Neutrophil (primary cell): ENCODE measurements around the gene UBE2R2.
"Not testable (repeated sequence)": the region's sequence is repeated elsewhere in the genome, so short reads cannot be mapped to it uniquely, and the experiment has no call there.

Experiments used
- H3K27ac ChIP-seq: fragments of 200-600 bp; sonication (generic); 2 replicates; pipeline ENCODE4 v1.5.1; 2016; ENCODE audit warnings: mild to moderate bottlenecking, moderate library complexity
- H3K27me3 ChIP-seq: fragments of 200-600 bp; sonication (generic); 2 replicates; pipeline ENCODE4 v1.6.0; 2016; ENCODE audit warnings: mild to moderate bottlenecking
- H3K36me3 ChIP-seq: fragments of 200-600 bp; sonication (generic); 2 replicates; pipeline ENCODE4 v1.5.1; 2017
- H3K4me1 ChIP-seq, 2 experiments: fragments of 200-600 bp in 1 of 2; sonication (generic) in 1 of 2; 1 replicate in 1 of 2; 2 replicates in 1 of 2; pipeline versions ENCODE4 v1.5.1 to v1.6.1; 2013 to 2016; ENCODE audit warnings: low read depth in 1 of 2, low read length in 1 of 2, mild to moderate bottlenecking in 1 of 2, moderate library complexity in 1 of 2; ENCODE audit not compliant: control insufficient read depth in 1 of 2, insufficient read depth in 1 of 2
- H3K4me3 ChIP-seq, 2 experiments: fragments of 200-600 bp in 1 of 2; sonication (generic) in 1 of 2; 1 replicate in 1 of 2; 2 replicates in 1 of 2; pipeline ENCODE4 v1.5.1; 2013 to 2016; ENCODE audit warnings: low read depth in 1 of 2, low read length in 1 of 2, mild to moderate bottlenecking in 1 of 2, moderate library complexity in 1 of 2
- H3K9me3 ChIP-seq: fragments of 200-600 bp; sonication (generic); 2 replicates; pipeline ENCODE4 v1.5.1; 2016
- TF ChIP-seq, protein P1 (sequence below): fragments of 200-600 bp; sonication (generic); IDR thresholded peaks from 2 replicates; pipeline ENCODE4 v1.5.1; 2016; ENCODE audit warnings: antibody characterized with exemption

The UBE2R2 gene

GRCh38 chr9:33787839-33788238, 29.1 kb upstream of the UBE2R2 start:
- TF ChIP-seq, protein P1, sequence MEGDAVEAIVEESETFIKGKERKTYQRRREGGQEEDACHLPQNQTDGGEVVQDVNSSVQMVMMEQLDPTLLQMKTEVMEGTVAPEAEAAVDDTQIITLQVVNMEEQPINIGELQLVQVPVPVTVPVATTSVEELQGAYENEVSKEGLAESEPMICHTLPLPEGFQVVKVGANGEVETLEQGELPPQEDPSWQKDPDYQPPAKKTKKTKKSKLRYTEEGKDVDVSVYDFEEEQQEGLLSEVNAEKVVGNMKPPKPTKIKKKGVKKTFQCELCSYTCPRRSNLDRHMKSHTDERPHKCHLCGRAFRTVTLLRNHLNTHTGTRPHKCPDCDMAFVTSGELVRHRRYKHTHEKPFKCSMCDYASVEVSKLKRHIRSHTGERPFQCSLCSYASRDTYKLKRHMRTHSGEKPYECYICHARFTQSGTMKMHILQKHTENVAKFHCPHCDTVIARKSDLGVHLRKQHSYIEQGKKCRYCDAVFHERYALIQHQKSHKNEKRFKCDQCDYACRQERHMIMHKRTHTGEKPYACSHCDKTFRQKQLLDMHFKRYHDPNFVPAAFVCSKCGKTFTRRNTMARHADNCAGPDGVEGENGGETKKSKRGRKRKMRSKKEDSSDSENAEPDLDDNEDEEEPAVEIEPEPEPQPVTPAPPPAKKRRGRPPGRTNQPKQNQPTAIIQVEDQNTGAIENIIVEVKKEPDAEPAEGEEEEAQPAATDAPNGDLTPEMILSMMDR: no peak
- Histone ChIP-seq H3K4me3 (no peak overlapping the region), H3K36me3 (no peaks in the 10 kb centered on the region), H3K27ac (no peak overlapping the region), H3K9me3 (no peaks in the 10 kb centered on the region), H3K27me3 (peaks cover 8% of the 10 kb centered on the region), H3K4me1 (peaks cover 0 to 5% of the 10 kb centered on the region in 2 experiments)

DNA sequence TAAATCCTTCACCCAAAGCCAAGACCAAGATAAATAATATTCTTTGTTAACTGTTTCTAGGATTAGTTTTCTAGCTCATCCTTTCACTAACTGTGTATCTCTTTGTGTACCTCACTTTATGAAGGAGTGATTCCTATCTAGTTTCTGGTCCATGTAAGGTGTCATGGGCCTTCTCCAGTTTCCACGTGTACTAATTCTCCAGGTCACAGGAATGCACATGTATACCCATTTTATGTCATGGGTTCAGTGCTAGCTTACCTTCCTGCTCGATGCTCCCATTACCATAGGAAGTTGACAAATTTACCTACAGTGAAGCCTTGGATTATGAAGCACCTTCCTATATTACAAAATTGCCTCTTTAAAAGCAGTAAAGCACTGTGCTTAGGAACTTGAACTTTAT, 27.5 kb upstream of the UBE2R2 start:
- not testable (repeated sequence) for H3K9me3 ChIP-seq, H3K4me1 ChIP-seq, H3K27ac ChIP-seq, H3K36me3 ChIP-seq, H3K4me3 ChIP-seq
- H3K27me3 ChIP-seq: peaks cover 14% of the 10 kb centered on the region

GRCh38 chr9:33791117-33791516, 25.8 kb upstream of the UBE2R2 start:
- Histone ChIP-seq H3K9me3 (no peaks in the 10 kb centered on the region), H3K4me1 (peaks cover 0 to 5% of the 10 kb centered on the region in 2 experiments), H3K4me3 (no peak overlapping the region), H3K27ac (no peak overlapping the region), H3K27me3 (peaks cover 14% of the 10 kb centered on the region), H3K36me3 (no peaks in the 10 kb centered on the region)
- TF ChIP-seq, protein P1: no peak

DNA sequence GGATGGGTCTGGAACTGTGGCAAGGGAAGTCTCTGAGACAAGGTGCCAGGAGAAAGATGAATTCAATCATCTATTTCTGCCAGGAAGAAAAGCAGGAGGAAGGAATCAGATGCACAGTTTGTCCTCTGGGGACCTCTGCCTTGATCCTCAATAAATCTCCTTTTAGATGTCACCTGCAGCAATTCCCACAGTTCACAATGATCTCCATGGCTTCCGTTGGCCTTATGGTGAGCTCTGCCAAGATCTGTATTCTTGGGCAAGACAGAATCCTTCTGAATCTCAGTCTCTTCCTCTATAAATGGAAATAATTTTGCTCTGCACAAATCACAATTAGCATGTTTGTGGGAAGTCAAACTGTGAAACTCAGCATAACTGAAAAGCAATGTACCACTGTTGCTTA, 23.5 kb upstream of the UBE2R2 start:
- H3K4me1 ChIP-seq, H3K4me3 ChIP-seq, H3K9me3 ChIP-seq, H3K36me3 ChIP-seq, H3K27ac ChIP-seq: not testable (repeated sequence)
- H3K27me3 ChIP-seq: peaks cover 12% of the 10 kb centered on the region

DNA sequence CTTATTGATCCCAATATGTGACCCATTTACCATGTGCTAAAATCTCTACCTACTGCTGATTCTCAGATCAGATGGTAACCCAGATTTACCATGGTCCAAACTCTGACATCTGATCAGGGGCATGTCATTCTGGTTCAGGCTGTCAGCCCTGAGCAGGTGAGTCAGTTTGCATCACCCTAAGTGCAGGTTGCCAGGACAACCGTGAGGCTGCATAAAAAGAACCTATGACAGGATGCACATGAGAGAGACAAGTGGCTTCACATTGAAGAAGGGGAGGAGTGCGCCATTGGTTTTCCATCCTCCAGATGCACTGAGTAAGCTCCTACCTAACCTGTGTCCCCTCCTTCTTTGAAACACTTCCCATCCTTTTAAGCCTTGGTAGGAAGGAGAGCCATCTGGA, 22.4 kb upstream of the UBE2R2 start:
- Histone ChIP-seq H3K36me3 (no peaks in the 10 kb centered on the region), H3K27me3 (peaks cover 17% of the 10 kb centered on the region), H3K27ac (no peak overlapping the region), H3K9me3 (no peaks in the 10 kb centered on the region), H3K4me3 (no peak overlapping the region), H3K4me1 (peaks cover 0 to 3% of the 10 kb centered on the region in 2 experiments)
- TF ChIP-seq, protein P1: no peak

- peaks cover 19% of the 10 kb centered on the region for H3K27me3 ChIP-seq
- TF ChIP-seq, protein P1: no peak
These were observed 21.7 kb upstream of the UBE2R2 start, which contains the start of gene PRSS3 for GRCh38 chr9:33795281-33795680. Gene PRSS3 (plus strand): TSS chr9:33795561. CDS start chr9:33795574, 13 bp downstream.

GRCh38 chr9:33795819-33796218, 21.1 kb upstream of the UBE2R2 start:
- Histone ChIP-seq H3K4me1 (no peaks in the 10 kb centered on the region), H3K9me3 (no peaks in the 10 kb centered on the region), H3K27me3 (peaks cover 19% of the 10 kb centered on the region), H3K27ac (no peak overlapping the region), H3K36me3 (no peaks in the 10 kb centered on the region), H3K4me3 (no peak overlapping the region)
- TF ChIP-seq, protein P1: no peak

More at GRCh38 chr9:33795281-33795680, 21.7 kb upstream of the UBE2R2 start, which contains the start of gene PRSS3:
- no peaks in the 10 kb centered on the region for H3K4me1 ChIP-seq
- no peak within 1 kb of the TSS for H3K27ac ChIP-seq
- no peak within 1 kb of the TSS for H3K4me3 ChIP-seq
- no peaks in the 10 kb centered on the region for H3K9me3 ChIP-seq
- H3K36me3 ChIP-seq: no peaks in the 10 kb centered on the region

DNA sequence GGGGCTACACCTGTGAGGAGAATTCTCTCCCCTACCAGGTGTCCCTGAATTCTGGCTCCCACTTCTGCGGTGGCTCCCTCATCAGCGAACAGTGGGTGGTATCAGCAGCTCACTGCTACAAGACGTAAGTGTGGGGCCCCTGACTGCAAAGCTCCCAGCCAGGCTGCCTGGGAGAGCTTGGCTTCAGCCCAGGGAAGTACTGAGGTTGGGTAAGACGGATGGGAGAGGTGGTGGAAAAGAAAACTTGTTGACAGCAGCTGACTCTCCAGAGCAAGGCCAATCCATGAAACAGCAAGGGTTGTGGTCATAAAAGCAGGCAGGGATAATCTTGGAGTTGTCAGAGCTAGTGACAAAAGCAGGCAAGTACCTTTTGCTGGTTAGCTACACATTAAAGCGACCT, 20.3 kb upstream of the UBE2R2 start:
- not testable (repeated sequence) for H3K4me1 ChIP-seq, H3K36me3 ChIP-seq, H3K4me3 ChIP-seq, H3K27ac ChIP-seq, H3K9me3 ChIP-seq
- peaks cover 16% of the 10 kb centered on the region for H3K27me3 ChIP-seq
